Metanephros (tissue), 1 donor: ENCODE data around the gene MED28. TPM values are rescaled to one million over a fixed set of nuclear protein-coding genes. Genes with fewer than 3 reads are reported as not detected.

ENCODE experiments used
- total RNA-seq: library from RNA; depleted of rRNA; stranded (reverse); fragments of >200 nt; gene quantifications from one replicate; pipeline ENCODE4 v1.2.3, GENCODE V29; 2014

The MED28 gene
- 32.6 TPM for total RNA-seq

GRCh38 chr4:17614416-17615299 lies at the start of gene MED28:
Gene MED28, plus strand, starts transcription at chr4:17614641. Its CDS starts 14 bp downstream, at chr4:17614655.

GRCh38 chr4:17576932-17577664 lies 37.3 kb upstream of the MED28 start, which contains the start of gene LAP3:
Gene LAP3, plus strand, starts transcription at chr4:17577198. Its CDS starts 268 bp downstream, at chr4:17577466.

Other genes starting within 250 kb of the MED28 start
- gene QDPR, start 102.6 kb upstream of the MED28 start, total RNA-seq, result 37.7 TPM
- gene CLRN2, start 99.5 kb upstream of the MED28 start, total RNA-seq, result not detected
- gene LAP3, start 37.4 kb upstream of the MED28 start, total RNA-seq, result 66.5 TPM
- 1.6 TPM for gene FAM184B, start 167.0 kb downstream of the MED28 start, total RNA-seq
- gene DCAF16, start 196.1 kb downstream of the MED28 start, total RNA-seq, result 40.1 TPM
- gene NCAPG, start 196.3 kb downstream of the MED28 start, total RNA-seq, result 12.6 TPM